ENCODE measurements around the gene MCIDAS.

DNA sequence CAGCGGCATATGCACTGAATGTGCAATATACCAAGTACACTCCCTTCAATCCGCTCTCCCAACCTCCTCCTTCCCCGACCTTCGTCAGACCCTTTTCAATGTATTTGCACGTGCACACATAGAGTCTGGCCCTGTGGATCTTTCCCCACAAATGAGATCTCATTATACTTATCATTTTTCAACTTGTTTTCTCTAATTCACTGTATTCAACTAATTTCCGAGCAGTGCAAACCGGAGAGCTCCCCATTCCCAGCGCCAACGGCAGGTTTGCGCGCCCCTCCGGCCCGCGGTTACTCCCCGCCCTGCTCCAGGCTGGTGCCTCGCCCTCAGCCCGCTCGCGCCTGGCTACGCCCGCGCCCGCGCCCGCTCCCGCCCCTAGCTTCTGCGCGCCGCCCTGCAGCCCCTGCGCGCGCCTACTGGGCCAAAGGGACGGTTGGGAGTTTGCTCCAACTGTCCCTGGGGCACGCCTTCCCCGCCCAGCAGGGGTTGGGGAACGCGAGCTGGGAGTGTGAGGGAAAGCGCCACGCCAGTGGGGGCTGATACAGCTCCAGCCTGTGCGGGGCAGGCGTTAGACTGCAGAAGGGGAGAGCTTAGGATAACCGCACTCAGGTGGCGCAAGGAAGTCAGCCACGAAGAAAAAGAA lies 50.8 kb downstream of the MCIDAS start:
- TF ChIP-seq REST (IDR thresholded peaks at IDR 0.05; ENCODE audit: low read depth, low read length) = no peak
- no peak for TF ChIP-seq RAD21 (IDR thresholded peaks at IDR 0.05; ENCODE audit: low read length)
- TF ChIP-seq CTCF (IDR thresholded peaks at IDR 0.05) = no peak
- TF ChIP-seq JUND (IDR thresholded peaks at IDR 0.05) = no peak
- TF ChIP-seq, protein P1, sequence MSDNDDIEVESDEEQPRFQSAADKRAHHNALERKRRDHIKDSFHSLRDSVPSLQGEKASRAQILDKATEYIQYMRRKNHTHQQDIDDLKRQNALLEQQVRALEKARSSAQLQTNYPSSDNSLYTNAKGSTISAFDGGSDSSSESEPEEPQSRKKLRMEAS (IDR thresholded peaks at IDR 0.05; ENCODE audit: low read depth) = no peak
- TF ChIP-seq YY1 (IDR thresholded peaks at IDR 0.05; ENCODE audit: low read depth) = no peak
- TF ChIP-seq SMC3 (IDR thresholded peaks at IDR 0.05; ENCODE audit: low read depth, low read length) = no peak
